GM12872 (cell line): ENCODE measurements around the gene SNAP47.

Source experiments
- TF ChIP-seq, protein P1 (sequence below): IDR thresholded peaks from 3 replicates; pipeline ENCODE4 v1.5.1; 2011; ENCODE audit warnings: low read depth, mild to moderate bottlenecking, low read length, moderate library complexity; ENCODE audit not compliant: insufficient read depth

The SNAP47 gene

DNA sequence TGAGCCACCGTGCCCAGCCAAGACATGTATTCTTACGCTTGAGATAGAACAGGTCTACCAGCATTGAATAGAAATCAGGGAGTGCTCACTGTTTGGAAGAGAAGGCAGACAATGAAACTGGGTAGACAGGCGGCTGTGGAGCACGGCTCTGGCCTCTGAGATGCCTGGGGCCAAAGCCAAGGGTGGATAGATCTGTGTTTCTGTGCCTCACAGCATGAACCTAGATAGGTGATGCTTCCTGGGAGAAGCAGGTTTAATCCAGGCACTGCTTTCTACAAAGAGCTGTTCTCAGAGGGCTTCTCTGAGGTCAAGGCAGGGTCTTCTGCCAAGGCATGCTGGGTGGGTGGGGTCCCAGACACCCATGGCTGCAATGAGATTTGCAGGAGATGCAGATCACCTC, 55.6 kb downstream of the SNAP47 start:
- TF ChIP-seq, protein P1, sequence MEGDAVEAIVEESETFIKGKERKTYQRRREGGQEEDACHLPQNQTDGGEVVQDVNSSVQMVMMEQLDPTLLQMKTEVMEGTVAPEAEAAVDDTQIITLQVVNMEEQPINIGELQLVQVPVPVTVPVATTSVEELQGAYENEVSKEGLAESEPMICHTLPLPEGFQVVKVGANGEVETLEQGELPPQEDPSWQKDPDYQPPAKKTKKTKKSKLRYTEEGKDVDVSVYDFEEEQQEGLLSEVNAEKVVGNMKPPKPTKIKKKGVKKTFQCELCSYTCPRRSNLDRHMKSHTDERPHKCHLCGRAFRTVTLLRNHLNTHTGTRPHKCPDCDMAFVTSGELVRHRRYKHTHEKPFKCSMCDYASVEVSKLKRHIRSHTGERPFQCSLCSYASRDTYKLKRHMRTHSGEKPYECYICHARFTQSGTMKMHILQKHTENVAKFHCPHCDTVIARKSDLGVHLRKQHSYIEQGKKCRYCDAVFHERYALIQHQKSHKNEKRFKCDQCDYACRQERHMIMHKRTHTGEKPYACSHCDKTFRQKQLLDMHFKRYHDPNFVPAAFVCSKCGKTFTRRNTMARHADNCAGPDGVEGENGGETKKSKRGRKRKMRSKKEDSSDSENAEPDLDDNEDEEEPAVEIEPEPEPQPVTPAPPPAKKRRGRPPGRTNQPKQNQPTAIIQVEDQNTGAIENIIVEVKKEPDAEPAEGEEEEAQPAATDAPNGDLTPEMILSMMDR, result no peak

DNA sequence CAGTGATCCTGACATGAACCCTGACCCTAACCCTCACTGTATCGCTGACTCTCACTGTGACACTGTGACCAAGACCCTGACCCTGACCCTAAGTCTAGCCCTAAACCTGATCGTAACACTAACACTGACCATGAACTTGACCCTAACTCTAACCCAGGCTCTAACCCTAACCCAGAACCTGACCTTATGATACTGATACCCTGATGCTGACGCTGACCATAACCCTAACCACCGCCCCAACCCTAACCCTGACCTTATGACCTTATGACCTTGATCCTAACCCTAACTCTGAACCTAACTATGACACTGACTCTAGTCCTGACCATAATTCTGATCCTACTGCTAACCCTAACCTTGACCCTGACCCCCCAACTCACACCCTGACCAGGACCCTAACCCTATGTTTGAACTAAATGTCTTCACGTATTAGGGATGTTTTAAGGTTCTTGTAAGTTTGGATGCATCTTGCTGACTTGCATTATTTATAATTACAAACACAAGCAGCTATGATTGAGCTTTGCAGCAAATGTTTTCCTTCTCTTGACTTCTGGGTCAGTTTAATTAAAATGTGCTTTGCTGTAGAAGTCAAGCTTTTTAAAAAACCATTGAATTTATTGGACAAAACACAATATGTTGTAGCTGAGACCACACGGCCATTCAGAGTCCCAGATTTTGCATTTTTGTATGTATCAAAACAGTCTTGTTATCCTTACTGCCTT, 56.3 kb downstream of the SNAP47 start:
- TF ChIP-seq, protein P1, result no peak

- TF ChIP-seq, protein P1, result peak; percentile 31; the same call in 1 of the 3 replicates
These were observed 57.2 kb downstream of the SNAP47 start for GRCh38 chr1:227792216-227793078.

DNA sequence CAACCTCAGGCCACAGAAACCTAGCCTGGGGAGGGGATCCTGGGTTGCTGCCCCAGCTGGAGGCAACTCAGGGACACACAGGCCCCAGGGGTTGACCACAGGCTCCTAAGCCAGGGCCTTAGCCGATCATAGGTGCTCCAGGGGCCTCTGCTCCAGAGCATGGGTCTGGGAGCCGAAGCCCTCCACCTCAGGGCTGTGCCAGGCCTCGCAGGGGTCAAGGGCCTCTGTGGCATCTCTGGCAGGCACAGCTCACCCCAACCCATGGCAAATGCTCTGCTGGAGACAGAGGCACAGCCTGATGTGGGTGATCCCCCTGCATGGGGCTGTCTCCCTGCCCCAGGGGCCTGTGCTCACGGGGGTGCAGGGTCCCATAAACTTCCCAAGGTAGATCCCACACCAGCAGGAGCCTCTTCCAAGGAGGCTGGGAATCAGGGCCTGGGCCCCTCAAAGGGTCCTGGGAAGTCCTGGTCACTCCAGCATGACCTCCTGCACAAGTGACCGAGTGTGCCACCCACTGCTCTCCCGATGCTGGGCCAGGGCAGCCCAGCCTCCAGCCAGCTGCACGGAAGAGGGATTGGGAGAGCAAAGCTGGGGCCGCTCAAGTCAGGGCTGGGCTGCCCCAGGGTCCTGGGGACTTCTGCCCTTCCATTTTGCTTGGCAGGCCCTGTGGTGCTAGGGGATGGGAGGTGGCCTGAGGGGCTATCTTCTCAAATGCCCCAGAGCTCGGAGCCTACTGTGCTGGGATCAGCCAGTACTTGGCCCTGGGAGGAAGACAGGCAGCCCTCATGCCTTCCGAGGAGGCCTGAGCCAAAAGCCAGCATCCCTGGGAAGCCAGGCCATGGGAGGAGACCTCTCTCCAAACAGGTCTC, 58.1 kb downstream of the SNAP47 start:
- TF ChIP-seq, protein P1, result no peak

- TF ChIP-seq, protein P1, result no peak
These were observed 58.9 kb downstream of the SNAP47 start for GRCh38 chr1:227793948-227794816.

- TF ChIP-seq, protein P1, result no peak
These were observed 59.6 kb downstream of the SNAP47 start for GRCh38 chr1:227794817-227795192.
